GM21723 (cell line): Measurements from ENCODE around the gene TMEM154.

Experiments
- ATAC-seq: cut with Tn5 transposase; IDR thresholded peaks from one replicate; pipeline ENCODE4 v1.9.1; 2021; ENCODE audit warnings: mild to moderate bottlenecking, moderate library complexity; ENCODE audit not compliant: unreplicated experiment

Gene TMEM154

DNA sequence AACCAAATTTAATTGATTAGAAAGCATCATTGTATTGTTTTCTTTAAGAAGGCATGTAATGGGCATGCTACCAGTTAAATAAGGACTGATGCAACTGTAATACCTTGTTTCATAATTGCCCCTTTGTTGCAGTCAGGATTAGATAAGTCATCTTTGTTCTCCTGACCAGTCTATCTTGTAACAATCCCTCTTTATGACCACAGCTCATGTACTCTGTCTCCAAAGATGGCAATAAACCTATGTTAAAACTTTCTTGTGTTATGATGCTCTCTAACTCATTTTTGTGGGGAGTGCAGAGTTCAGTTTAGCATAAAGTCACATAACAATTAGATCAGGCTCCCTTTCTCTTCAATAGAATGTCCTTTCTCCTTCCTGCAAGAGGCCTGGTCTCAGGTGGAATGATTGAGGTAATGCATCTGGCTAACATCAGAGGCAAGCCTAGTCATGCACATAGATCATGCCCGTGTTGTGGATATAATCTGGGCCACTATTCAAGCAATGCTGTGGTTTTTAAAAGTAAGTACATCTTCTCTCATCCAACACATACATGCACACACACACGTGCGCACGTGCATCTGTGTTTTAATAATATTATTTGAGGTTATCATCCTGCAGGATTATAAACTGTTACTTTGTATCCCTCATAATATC is 45.6 kb downstream of the TMEM154 start:
- ATAC-seq = no peak

DNA sequence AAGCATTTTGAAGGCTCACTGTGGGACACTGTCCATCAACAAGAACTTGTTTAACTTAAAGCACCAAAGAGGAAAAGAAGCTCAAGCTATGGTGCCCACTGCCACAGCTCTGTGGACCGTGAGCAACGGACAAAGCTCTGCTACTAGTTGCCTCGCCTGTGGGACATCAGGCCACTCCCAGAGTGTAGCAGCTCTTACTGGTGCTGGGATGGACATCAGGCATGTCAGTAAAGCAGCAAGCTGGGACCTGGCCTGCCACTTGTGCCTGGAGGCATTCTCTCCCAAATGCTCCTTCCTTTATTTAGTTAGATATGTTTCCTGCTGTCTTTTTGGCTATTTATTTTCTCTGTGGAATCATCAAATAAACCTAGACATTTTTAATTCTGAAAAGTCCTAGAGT is 46.7 kb downstream of the TMEM154 start:
- ATAC-seq = no peak

DNA sequence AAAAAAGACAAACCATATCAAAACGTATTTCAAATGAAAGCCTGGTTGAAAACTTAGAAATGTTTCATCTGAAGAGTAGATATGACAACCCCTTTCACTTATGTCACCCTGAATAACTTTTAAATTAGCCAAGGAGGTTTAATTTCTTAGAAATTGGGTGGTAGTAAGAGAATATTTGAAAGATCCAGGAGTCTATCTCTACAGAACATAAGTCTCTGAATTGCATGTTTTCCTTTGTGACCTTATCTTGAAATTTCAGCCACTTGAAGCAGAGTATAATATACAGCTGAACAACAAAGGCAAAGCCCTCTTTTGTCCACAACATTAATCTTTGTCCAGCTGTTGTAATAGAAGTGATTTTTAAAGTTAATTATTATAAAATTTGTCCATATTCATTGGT is 49.5 kb downstream of the TMEM154 start:
- no peak for ATAC-seq

DNA sequence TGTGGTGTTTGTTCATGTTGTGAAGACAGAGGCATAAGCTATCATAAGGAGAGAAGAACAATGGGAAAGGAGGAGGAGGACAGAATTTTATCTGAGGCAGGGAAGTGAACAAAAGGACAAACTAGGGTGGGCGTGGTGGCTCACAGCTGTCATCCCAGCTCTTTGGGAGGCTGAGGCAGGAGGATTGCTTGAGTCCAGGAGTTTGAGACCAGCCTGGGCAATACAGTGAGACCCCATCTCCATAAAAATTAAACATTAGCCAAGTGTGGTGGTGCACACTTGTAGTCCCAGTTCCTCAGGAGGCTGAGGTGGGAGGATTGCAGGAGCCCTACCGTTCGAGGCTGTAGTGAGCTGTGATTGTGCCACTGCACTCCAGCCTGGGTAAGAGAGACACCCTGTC is 49.9 kb downstream of the TMEM154 start:
- ATAC-seq = no peak

DNA sequence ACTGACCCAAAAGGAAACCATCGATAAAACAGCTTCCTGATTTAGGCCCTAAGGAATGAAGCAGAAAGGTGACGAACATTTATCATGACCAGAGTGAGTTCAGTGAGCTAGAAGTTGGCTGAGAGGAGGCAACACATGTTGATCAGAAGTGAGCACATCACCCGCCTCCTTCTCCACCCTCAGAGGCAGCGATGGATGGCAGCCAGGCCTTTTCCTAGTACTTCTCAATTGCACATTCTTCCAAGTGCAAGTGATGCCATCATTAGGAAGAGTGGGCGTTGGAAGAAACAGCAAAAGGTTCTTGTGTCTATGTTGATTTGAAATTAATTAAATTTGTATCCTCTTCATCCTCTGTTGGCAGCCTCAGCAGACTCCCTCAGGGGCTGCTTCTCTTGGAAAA is 51.7 kb downstream of the TMEM154 start:
- no peak for ATAC-seq

DNA sequence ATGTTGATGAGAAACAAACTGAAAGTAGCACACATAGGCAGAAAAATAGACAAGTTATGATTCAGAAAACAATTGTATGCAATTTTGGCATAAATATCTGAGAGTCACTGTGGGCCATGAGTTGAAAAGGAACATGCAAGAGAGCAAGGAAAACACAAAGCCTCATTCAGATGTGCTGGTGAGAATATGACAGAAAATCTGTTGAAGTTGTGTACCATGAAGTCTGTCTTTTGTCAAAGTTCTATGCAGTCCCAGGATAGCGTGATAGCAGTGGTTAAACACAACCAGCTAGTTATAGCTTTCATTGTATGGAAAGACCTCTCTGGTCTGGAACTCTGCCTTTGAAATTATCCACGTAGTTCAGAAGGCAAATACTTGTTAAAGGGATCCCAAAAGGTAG is 53.0 kb downstream of the TMEM154 start:
- no peak for ATAC-seq

DNA sequence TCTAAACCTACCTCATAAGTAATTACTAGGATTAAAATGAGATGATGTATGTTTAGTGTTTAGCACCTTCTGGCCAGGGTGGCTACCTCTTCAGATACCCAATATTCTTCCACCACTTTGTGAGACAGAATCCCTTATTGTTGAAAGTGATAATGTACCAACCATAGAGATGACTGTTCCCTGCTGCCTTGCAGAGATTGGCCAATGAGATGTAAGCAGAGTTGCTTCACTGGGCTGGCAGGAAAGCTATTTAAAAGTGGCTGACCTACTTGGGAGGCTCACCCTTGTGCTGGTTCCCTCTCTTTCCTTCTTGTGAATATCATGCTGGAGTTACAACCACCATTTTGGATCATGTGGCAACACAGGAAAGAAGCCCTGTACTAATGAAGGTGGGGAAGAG is 58.9 kb downstream of the TMEM154 start:
- no peak for ATAC-seq

DNA sequence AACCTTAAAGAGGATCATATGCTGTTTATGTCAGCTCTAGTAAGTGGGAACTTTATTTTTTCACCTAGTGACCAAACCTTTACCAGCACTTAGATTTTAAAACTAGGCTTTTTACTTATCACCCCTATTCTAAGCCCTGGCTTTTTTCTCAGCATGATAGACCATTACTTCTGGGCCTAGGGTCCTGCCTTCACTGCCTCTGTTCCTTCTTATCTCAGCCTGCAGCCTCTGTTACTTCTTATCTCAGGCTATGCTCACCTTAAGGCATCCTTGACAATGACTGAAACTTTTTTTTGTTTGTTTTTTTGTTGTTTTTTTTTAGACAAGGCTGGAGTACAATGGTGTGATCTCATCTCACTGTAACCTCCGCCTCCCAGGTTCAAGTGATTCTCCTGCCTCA is 59.6 kb downstream of the TMEM154 start:
- ATAC-seq = no peak

DNA sequence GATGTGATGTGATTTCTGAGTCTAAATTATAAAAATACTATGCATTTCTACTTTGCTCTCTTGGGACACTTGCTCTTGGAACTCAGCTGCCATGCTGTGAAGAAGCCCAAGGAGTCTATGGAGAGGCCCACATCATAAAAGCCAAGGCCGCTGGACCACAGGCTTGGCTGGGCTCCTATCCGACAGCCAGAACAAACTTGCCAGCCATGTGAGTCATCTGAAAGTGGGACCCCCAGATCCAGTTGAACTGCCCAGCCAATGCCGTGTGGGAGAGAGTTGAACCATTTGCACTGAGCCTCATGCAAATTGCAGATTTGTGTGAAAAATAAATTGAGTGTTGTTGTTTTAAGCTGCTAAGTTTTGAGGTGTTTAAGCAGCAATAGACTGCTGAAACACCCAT is 60.2 kb downstream of the TMEM154 start:
- ATAC-seq = no peak

DNA sequence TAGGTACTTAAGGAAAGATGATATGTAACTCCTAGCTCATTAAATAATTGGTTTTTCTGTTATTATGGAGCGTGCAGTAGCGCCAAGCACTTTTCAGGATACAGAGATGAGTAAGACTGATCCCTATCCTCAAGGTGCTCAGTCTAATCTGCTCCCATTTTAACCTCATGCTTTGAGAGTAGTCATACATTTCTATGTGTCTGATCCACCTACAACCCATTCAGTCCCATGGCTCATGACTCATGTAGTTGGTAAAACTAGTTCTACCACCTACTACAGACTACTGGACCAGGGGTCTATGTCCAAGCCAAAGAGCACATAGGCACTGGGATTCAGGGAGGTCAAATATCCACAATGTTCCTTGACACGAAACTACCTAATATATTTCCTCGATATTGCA is 60.8 kb downstream of the TMEM154 start:
- no peak for ATAC-seq

DNA sequence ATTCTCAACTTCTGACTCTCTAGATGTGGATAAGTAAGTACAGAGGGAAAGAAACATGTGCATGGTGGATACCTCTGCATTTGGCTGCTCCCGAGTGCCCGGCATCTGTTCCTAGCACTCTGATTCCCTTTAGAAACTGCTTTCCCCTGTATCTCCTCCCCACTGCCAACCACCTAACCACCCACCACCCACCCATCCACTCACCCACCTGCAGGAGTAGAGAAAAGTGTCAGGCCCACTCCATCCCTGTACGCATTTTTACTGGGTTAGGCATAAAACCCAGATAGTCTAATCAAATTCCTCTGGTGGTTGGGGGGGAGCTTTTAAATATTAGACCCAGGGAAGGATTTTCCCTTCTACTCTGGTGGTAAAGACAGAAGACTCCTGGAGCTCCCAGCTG is 63.0 kb downstream of the TMEM154 start:
- no peak for ATAC-seq

DNA sequence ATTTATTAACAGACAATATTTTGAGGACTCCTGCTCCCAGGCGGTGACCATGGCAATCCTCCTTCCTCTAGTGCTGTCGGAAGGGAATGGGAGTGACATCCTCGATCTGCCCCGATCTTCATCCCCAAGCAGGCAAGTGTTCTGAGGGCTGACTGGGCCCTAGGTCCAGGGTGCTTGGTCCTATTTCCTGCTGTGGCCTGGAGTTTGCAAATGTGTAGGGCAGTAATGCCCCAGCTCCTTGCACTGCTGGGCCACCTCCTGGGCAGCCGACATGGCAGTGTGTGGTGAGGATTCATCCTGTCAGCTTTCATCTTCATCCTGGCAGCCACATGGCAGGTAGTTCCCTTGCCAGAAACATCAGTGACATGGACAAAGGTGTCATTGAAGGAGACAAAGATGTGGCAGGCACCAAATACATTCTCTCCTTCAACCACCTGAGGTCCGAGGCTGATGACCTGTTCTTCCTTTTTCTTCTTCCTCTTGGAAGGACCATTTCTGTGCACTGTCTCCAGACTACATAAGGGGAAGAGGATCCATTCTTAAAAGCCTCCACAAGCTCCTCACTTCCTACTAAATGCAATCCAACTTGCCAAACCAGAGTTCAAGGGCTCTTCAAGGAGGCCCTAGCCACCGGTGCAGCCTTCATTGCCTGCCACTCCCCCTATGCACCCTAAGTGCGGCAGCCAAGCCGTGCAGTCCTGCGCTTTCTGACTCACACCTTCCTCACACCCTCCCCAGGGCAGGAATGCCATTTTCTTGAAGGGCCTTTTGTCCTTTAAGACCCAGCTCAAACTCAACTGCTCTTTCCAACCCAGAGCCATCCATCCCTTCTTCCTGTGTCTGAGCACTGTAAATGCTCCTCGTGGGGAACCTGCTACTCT is 65.7 kb downstream of the TMEM154 start:
- ATAC-seq = no peak

DNA sequence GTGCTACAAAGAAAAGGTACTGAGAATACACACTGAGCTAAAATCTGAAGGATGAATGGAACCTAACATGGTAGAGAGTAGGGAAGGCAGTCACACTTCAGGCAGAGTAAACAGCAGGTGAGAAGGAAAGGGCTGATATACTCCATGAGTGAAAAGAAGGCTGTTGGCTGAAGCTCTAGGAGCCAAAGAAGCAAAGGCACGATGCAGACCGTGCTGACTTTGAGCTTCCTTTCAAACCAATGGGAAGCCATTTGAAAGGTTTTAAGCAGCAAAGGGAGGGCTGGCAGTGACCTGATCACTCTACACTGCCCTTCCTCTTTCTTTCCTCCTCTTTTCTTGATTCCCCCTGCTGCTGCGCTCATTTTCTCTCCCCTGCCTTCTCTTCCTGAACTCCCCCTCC is 66.4 kb downstream of the TMEM154 start:
- ATAC-seq = no peak

DNA sequence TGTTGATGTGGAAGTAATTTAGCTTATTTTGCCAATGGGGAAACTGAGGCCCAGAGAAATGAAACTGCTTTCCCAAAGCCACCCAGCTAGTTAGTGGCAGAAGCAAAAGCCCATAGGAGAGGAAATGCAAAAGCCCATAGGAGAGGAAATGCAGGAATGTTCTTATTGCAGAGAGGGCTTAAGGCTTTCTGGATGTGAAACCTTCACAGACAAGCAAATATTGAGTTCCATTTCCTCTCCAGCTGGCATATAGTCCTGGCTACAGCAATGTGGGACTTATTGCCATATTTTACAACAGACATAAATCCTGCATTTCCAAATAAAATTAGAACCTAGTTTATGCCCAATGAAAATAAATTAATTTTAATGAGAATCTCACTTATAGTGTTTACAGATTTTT is 69.7 kb downstream of the TMEM154 start:
- no peak for ATAC-seq

DNA sequence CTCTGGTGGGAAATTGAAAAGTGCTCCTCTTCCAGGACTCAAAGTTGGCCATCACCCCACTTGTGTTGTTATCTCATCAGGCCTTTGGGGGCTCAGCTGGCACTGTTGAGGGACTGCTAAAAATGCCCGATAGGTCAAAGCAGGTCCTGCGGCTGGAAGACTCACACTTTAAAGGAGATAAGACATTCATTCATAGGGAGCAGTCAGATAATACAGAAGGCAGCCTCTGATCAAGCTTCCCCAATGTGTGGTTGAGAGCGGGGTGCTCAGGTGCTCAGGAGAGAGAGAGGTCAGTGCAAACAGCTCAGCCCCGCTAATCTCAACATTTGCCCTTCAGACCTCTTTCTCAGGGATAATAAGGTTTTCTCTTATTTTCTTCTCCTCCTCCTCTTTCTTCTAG is 70.3 kb downstream of the TMEM154 start:
- ATAC-seq = no peak

DNA sequence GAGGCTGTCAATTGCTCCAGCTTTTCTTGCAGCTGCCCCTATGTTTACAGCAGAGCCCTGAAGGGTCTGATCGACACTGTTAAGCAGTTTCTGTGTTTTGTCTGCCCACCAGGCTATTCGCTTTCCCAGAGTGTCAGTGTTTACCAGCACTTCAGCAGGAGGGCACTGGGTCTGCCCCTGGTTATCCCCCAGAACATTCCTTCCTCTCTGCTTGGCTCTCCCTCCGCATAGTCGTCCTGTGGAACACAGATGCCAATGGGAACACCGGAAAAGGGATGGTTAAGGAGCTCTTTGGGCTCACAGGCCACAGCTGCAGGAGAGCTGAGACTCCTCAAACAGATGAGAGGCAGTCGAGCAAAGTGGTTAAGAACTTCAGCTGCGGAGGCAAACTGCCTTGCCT is 72.6 kb downstream of the TMEM154 start:
- no peak for ATAC-seq

DNA sequence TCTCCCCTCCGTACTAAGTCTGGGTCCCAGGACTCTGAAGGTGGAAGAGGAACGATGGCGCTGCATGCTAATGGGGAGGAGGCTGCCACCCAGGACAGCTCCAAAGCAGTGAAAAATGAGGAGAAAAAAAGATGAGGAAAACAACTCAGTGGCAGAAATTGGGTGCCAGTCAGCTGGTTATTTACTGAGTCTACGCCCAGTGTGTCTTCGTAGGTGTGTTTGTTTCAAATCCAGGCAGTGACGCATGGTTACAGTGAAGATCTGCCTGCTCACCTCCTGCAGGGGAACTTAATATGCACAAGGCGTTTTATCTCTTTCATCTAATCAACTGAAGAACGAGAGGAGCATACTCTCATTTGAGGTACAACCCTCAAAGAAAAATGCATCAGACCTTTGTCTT is 73.0 kb downstream of the TMEM154 start:
- ATAC-seq = no peak

DNA sequence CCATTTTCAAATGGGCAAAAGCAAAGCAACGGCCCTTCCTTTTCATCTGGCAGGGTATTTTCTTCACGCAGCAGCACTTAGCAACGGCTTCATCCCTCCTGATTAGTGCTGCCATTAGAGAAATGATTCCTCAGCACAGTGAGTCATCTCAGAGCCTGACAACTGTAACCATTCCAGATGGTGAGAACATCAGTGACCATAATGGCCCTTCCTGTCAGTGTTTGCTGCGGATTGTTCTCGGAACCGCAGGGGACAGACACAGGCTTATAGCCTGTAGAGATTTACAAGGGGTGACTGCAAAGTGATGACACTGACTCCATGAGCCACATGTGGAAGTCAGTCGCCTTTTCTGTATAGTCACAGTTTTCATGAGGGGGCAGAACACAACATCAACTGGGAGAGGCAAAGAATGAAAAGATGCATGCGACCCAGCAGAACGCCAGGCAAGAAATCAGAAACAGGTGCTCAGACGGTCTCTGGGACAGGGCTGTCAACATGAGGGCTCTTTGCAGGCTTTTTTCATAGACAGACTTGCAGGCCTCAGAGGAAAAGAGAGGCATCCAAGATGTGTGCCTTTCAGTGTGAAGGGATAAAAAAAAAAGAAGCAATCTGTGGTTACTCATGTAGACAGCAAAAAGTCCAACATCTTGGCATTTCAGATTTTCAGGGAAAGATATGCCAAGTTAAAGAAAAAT is 74.0 kb downstream of the TMEM154 start:
- no peak for ATAC-seq

DNA sequence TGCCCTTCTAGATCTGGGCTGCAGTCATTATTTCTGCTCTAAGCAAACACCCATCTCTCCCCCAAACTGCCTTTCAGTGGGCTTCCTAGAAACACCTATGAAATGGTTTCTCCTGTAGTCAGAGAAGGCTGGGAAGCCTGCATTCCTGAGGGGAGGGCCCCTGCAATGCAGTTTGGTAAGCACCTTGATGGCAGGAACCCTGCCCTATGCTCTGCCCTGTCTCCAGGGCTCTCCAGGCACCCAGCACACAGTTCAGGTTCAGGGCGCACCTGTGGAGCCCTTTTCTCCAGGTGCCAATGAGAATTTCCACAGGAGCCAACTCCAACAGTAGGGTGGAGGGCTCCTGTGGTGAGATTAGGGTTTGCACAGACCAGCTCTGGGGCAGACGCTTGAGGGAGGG is 74.8 kb downstream of the TMEM154 start:
- ATAC-seq = no peak

DNA sequence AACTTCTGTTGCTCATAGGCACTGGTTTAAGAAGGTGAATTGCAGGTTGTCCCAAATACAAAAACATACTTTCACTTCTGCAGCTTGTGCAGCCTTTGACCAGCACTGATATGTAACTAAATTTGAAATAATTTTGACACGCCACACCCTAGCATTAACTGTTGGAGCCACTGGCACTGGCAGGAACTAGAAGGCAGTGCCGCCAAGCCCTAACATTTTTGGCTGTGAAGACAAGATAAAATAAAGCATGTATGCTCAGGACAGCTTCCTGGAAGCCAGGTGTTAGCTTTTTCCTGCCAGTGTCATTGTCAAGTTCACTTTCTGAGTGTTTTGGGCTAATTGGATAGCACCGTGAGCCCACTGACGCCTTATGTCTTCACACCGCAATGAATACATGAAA is 78.6 kb downstream of the TMEM154 start:
- no peak for ATAC-seq

DNA sequence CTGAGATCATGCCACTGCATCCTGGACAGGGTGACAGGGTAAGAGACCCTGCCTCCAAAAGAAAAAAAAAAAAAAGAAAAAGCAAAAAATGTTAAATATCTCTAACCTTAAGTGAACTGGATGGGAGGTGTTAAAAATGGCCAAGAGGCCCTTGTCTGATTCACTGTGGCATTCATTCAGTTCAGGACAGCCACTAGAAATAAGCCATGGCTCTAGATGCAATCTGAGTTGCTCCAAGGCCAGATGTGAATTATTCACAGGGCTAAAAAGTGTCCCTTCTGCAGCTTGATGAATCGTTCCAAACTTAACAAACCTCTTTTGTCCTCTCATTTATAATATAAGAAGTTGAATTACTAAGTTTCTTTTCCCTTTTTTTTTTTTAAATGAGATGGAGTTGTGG is 80.2 kb downstream of the TMEM154 start:
- no peak for ATAC-seq

DNA sequence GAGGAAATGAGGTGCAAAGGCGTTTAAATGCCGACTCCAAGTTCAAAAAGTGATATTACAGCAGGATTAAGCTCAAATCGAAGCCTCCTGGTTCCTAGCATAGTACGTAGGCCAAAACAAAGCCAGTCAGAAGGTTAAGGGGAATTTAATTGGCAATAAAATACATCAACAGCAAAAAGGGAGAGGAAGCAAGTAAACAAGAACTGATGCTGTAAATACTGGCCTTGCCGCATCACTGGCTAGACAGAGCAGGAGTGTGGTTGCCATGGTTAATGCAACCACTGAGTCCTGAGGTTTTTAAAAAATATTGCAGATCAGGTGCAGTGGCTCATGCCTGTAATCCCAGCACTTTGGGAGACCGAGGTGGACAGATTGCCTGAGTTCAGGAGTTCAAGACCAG is 80.7 kb downstream of the TMEM154 start:
- no peak for ATAC-seq
